Duodenal mucosa (tissue), 2 donors: Measurements from ENCODE around the gene RFNG.

ENCODE experiments used
- H3K27ac ChIP-seq: one replicate; pipeline ENCODE4 v1.7.0; 2013; ENCODE audit warnings: low read depth, low read length
- H3K27me3 ChIP-seq, 2 donors: one replicate each; pipeline ENCODE4 v1.7.0; 2013; ENCODE audit warnings: low read length in 2 of 2, control low read depth in 1 of 2; ENCODE audit not compliant: insufficient read depth in 2 of 2, control insufficient read depth in 1 of 2
- H3K36me3 ChIP-seq, 2 donors: one replicate each; pipeline ENCODE4 v1.7.0; 2013; ENCODE audit warnings: low read length in 2 of 2, control low read depth in 1 of 2; ENCODE audit not compliant: insufficient read depth in 2 of 2, control insufficient read depth in 1 of 2
- H3K4me1 ChIP-seq, 2 donors: one replicate each; pipeline ENCODE4 v1.7.0; 2013; ENCODE audit warnings: low read length in 2 of 2, control low read depth in 1 of 2; ENCODE audit not compliant: insufficient read depth in 2 of 2, control insufficient read depth in 1 of 2
- H3K4me3 ChIP-seq, 2 donors: one replicate each; pipeline ENCODE4 v1.7.0; 2013; ENCODE audit warnings: low read length in 2 of 2, low read depth in 1 of 2
- H3K9ac ChIP-seq, 2 donors: one replicate each; pipeline ENCODE4 v1.7.0; 2013; ENCODE audit warnings: low read length in 2 of 2, low read depth in 1 of 2
- H3K9me3 ChIP-seq, 2 donors: one replicate each; pipeline ENCODE4 v1.7.0; 2013; ENCODE audit warnings: low read length in 2 of 2, control low read depth in 1 of 2; ENCODE audit not compliant: control insufficient read depth in 1 of 2

Gene RFNG

DNA sequence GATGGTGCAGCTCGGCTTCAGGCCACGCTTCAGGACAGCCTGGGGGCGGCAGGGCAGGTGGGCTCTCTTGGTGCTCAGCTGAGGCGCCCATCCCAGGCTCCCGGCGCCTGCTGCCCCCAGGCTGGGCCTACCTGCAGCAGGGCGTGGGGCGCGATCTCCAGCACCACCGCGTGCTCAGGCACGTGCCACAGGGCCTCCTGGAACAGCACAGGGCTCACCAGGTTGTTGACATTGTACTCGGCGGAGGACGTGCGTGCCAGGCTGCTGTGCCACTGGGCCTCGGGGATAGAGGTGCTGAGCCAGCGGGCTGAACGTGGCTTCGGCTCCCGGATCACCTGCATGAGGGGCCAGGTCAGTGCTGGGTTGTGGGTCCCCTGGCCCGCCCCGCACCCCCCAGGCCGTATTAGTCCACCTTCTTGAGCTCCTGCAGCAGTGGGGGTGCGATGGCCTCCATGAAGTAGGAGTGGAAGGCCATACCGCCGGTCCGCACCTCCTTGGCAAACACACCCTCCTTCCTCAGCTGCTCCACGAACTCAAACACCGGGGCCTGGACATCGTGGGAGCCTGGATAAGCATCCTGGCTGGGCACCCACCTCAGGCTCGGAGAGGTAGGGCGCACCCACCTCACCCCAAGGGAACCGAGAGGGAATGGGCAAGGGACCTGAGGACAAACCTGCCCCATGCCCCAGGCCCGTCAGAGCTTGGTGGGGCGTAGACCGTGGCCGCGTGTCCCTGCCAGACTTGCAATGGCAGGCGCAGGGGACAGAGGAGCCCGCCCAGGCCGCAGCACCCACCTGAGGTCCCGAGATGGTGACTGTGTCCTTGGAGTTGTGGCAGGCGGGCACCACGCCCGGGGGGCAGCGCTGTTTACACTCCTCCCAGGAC lies 37.5 kb upstream of the RFNG start:
- Histone ChIP-seq H3K27ac (no peak overlapping the region), H3K27me3 (no peaks in the 10 kb centered on the region), H3K4me3 (no peak overlapping the region), H3K4me1 (no peaks in the 10 kb centered on the region), H3K36me3 (peaks cover 24 to 91% of the 10 kb centered on the region in 2 donors), H3K9ac (no peak overlapping the region), H3K9me3 (no peaks in the 10 kb centered on the region)

DNA sequence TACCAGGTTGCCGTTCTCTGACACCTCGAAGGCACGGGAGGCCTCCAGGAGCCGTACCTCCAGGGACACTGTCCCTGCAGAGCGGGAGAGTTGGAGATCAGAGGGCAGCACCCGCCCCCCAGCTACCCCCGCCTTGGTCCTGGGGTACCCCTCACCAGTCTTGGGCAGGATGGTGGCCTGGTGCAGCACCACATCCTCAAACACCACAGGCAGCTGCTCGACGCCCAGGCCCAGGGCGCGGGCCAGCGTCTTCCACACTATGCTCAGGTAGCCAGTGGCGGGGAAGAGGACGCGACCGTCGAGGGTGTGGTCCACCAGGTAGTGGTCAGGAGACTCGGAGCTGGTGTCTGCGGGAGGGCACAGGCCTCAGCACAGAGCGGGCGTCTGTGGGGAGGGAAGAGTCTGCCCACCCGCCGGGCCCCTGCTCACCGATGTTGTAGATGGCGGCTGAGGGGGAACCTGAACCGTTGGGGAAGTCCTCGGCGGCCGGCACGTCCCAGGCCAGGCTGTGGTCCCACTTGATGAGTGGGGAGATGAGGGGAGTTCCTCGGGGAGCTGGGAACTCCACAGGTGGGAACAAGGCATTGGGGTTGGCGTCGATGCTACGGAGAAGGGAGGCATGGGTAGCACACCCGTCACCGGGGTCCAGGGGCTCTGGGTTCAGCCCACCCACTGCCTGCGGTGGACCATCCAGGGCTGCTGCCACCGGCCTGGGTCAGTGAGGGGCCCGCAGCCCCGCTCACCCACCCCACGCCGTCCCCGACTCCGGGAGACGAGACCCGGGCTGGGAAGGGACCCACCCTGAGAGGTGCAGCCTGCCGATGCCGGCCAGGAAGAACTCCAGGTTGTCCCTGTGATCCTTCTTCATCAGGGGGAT lies 36.6 kb upstream of the RFNG start:
- no peak overlapping the region for H3K9ac ChIP-seq
- H3K27ac ChIP-seq, result no peak overlapping the region
- H3K4me1 ChIP-seq, result no peaks in the 10 kb centered on the region
- no peaks in the 10 kb centered on the region for H3K27me3 ChIP-seq
- no peak overlapping the region for H3K4me3 ChIP-seq
- no peaks in the 10 kb centered on the region for H3K9me3 ChIP-seq
- peaks cover 24 to 92% of the 10 kb centered on the region in 2 donors for H3K36me3 ChIP-seq

DNA sequence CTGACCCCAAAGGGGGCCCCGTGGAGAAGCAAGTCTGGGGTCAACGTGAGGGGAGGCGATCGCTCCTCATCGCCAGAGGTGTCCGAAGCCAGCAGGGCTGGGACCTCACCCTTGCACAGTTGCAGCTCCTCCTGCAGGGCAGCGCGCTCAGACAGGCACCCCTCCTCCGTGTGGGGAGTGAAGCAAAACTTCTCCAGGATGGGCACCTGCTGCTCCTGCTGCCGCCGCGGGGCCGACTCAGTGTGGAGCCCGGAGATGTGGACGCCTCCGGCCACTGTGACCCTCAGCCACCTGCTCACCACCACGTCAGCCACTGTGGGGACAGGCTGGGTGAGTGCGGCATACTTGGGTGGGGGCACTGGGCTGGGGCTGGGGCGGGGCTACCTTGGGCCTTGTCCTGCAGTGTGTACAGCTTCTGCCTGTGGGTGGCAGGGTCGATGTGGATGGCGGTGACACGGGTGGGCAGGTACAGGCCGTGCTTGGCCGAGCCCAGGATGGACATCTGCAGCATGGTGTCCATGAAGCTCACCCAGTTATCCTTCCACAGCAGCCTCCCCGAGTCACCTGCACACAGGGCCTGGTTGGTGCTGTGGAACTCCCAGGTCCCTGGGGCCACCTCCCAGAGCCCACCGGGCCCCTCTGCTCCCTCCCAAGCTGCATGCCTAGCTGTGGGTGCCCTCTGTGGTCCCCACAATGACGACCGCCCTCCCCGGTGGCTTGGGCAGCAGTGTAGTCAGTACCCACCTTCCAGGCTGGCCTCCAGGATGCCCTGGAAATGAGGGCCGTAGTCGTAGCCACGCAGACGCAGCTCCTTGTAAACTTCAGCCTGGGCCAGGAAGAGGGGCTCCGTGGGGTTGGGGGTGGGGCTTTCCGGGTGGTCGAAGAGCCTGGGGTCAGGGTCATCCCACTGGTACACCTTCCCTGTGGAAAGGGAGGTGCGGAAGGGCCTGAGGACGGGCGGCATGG lies 35.6 kb upstream of the RFNG start:
- Histone ChIP-seq H3K36me3 (peaks cover 31 to 97% of the 10 kb centered on the region in 2 donors), H3K27me3 (no peaks in the 10 kb centered on the region), H3K4me1 (no peaks in the 10 kb centered on the region), H3K9ac (no peak overlapping the region), H3K4me3 (no peak overlapping the region), H3K9me3 (no peaks in the 10 kb centered on the region), H3K27ac (no peak overlapping the region)

DNA sequence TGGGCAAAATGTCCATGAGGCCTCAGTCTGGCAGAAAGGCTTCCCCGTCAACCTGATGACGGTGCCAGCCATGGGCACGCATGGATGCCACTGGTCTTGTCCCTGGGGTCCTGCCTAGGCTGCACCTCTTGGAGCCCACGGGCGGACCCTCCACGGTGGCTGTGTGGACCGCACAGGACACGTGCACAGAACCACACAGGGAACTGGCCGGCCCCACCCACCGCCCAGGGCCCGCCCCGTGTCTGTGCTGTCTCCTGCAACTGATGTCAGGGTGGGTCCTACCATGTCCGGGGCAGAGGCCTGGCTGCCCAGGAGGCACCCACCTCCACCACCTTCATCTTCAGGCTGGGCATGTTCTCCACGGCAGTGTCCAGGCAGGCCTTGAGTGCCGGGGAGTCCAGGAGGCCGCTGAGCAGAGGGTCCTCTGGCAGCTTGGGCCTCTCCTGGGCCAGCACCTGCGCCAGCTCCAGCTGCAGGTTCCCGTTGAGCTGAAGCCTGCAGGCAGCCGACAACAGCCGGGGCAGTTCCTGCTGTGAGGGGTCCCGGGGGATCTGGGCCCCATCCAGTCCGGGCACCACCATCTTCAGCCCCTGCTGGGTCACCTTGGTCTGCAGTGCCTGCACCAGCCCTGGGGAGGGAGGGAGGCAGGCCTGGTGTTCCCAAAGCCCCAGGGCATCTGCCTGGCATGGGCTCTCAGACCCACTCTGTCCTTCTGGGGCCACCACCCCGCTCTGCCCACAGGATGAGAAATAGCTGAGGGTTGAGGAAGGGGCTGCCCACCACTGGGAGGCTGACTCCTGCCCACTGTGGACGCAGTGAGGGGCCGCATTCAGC lies 34.5 kb upstream of the RFNG start:
- Histone ChIP-seq H3K4me3 (no peak overlapping the region), H3K36me3 (peaks cover 35 to 95% of the 10 kb centered on the region in 2 donors), H3K9ac (no peak overlapping the region), H3K9me3 (no peaks in the 10 kb centered on the region), H3K4me1 (no peaks in the 10 kb centered on the region), H3K27me3 (no peaks in the 10 kb centered on the region), H3K27ac (no peak overlapping the region)

DNA sequence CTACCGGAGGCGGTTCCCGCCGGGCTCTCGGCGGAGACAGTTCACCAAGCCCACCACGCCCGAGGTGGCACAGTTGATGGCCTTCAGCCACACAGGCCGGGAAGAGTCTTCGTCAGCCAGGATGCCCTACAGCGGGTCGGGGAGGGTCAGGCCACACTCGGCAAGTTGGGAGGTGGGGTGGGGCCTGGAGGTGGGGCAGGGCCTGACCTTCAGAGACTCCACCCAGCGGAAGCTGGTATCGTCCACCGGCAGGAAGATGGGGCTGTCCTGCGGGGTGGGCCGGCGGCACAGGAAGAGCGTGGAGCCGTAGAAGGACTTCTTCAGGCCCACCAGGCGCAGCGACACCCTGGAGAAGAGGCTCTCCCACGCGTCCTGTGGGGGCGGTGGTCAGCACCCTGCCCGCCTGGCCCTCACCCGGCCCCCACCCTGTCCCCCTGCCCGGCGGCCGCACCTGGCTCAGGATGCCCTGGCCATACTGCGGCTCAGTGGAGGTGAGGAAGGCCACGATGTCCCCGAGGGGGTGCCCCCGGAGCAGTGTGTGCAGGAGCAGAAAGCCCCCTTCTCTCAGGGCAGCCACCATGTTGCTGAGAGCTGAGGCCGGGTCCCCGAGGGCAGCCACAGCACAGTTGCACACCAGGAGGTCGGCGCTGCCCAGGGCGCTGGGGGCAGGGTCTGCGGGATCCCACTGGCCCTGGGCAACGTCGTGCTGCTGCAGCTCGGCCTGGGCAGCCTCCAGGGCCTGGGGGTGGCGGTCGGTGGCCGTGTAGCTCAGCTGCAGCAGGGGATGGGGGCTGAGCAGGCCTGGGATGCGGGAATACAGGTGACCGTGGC lies 33.6 kb upstream of the RFNG start:
- no peaks in the 10 kb centered on the region for H3K9me3 ChIP-seq
- peaks cover 43 to 96% of the 10 kb centered on the region in 2 donors for H3K36me3 ChIP-seq
- no peak overlapping the region for H3K9ac ChIP-seq
- H3K27me3 ChIP-seq, result no peaks in the 10 kb centered on the region
- H3K4me1 ChIP-seq, result no peaks in the 10 kb centered on the region
- H3K4me3 ChIP-seq, result no peak overlapping the region
- H3K27ac ChIP-seq, result no peak overlapping the region

DNA sequence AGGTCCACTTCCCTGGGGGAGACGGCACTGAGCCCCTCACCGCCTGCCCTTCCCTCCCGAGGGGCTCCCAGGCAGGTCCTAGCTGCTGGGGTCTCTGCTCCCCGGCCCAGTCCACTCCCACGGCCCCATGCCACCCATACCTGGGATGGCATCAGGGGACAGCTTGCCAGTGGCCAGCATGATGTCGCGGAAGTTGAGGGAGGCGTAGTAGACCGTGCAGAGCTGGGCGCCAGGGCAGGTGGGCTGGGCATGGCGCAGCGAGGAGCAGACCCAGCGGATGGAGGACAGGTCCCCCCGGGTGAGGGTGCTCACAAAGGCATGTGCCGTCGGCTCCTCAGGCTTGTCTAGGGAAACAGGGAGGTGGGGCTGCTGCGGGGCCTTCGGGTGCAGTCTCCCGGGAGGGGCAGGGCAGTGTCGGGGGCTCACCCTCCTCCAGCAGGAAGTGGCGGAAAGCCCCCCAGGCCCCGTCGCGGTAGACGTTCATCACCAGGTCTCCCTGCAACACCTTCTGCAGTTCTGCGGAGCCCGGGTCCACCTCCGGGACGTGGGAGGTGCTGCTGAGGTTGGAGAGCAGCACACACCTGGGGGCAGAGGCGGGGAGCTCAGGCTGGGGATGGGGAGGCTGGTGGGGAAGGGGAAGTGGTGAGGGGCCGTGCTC lies 32.9 kb upstream of the RFNG start:
- Histone ChIP-seq H3K36me3 (peaks cover 38 to 96% of the 10 kb centered on the region in 2 donors), H3K4me1 (no peaks in the 10 kb centered on the region), H3K4me3 (no peak overlapping the region), H3K9ac (no peak overlapping the region), H3K9me3 (no peaks in the 10 kb centered on the region), H3K27me3 (no peaks in the 10 kb centered on the region), H3K27ac (no peak overlapping the region)

DNA sequence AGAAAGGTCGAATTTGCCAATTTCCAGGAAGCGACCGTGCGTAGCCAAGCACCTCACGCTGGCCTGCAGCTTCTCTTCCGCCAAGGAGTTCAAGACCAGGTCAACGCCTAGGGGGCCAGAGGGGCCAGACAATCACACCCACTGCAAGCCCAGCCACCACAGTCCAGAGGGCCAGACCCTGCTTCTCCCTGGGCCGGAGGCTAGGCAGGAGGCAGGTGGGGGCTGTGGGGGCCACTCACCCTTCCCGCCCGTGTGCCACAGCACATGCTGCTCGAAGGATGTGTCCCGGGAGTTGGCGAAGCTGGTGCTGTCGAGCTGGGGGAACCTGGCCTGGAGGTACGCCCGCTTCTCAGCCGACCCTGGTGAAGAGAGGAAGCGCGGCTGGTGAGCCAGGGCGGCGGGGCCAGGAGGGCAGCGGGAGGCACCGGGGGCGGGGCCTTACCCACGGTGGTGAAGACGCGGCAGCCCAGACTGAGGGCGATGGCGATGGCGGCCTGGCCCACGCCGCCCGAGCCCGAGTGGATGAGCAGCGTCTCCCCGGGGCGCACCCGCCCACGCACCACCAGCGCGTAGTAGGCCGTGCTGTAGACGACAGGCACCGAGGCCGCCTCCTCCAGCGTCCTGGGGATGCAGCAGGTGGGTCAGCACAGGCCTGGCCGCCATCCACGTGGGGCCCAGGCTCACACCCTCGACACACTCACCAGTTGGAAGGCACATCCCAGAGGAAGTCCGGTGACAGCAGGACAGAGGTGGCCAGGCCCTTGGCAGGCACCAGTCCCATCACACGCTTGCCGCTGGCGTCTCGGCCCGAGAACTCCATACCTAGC lies 32.1 kb upstream of the RFNG start:
- H3K27ac ChIP-seq, result no peak overlapping the region
- H3K9ac ChIP-seq, result no peak overlapping the region
- peaks cover 34 to 94% of the 10 kb centered on the region in 2 donors for H3K36me3 ChIP-seq
- no peak overlapping the region for H3K4me3 ChIP-seq
- no peaks in the 10 kb centered on the region for H3K27me3 ChIP-seq
- no peaks in the 10 kb centered on the region for H3K9me3 ChIP-seq
- H3K4me1 ChIP-seq, result no peaks in the 10 kb centered on the region

- H3K27me3 ChIP-seq, result no peaks in the 10 kb centered on the region
- H3K36me3 ChIP-seq, result peaks cover 27 to 93% of the 10 kb centered on the region in 2 donors
- H3K9ac ChIP-seq, result no peak overlapping the region
- no peak overlapping the region for H3K27ac ChIP-seq
- H3K4me3 ChIP-seq, result no peak overlapping the region
- H3K4me1 ChIP-seq, result no peaks in the 10 kb centered on the region
- H3K9me3 ChIP-seq, result no peaks in the 10 kb centered on the region
Observed at GRCh38 chr17:82083009-82083408, 31.4 kb upstream of the RFNG start.
